Liver (tissue), 9 donors: ENCODE measurements around the gene CORO2B. TPM values are rescaled to one million over a fixed set of nuclear protein-coding genes. Genes with fewer than 3 reads are reported as not detected.

Experiments used
- DNase-seq: peaks from one replicate; pipeline ENCODE4 v3.0.0-alpha.2; 2017; ENCODE audit warnings: low spot score
- H3K27ac ChIP-seq, 2 donors: one replicate each; pipeline ENCODE4 v1.7.0; 2013; ENCODE audit warnings: inconsistent platforms in 2 of 2, low read length in 2 of 2, control low read depth in 1 of 2, low read depth in 1 of 2, mild to moderate bottlenecking in 1 of 2
- H3K27me3 ChIP-seq, 4 donors: one replicate each; pipeline versions ENCODE4 v1.6.1 to v1.7.0; 2013; ENCODE audit warnings: low read length in 3 of 4, inconsistent platforms in 1 of 4, mild to moderate bottlenecking in 1 of 4, moderate library complexity in 1 of 4; ENCODE audit not compliant: control insufficient read depth in 4 of 4, insufficient read depth in 4 of 4
- H3K36me3 ChIP-seq, 4 donors: one replicate each; pipeline versions ENCODE4 v1.6.1 to v1.7.0; 2013; ENCODE audit warnings: low read length in 3 of 4, mild to moderate bottlenecking in 3 of 4, low read depth in 1 of 4, moderate library complexity in 1 of 4; ENCODE audit not compliant: control insufficient read depth in 4 of 4, insufficient read depth in 3 of 4
- H3K4me1 ChIP-seq, 4 donors: one replicate each; pipeline versions ENCODE4 v1.6.1 to v1.7.0; 2013; ENCODE audit warnings: low read length in 3 of 4, mild to moderate bottlenecking in 3 of 4, moderate library complexity in 1 of 4; ENCODE audit not compliant: control insufficient read depth in 4 of 4, insufficient read depth in 4 of 4
- H3K4me3 ChIP-seq, 3 donors: one replicate each; pipeline versions ENCODE4 v1.6.1 to v1.7.0; 2013; ENCODE audit warnings: low read length in 3 of 3, control low read depth in 1 of 3, low read depth in 1 of 3, mild to moderate bottlenecking in 1 of 3
- H3K9ac ChIP-seq, 2 donors: one replicate each; pipeline ENCODE4 v1.7.0; 2013; ENCODE audit warnings: low read length in 2 of 2, mild to moderate bottlenecking in 2 of 2, moderate library complexity in 2 of 2, control low read depth in 1 of 2, low read depth in 1 of 2
- H3K9me3 ChIP-seq, 4 donors: one replicate each; pipeline versions ENCODE4 v1.6.1 to v1.7.0; 2013; ENCODE audit warnings: low read length in 3 of 4; ENCODE audit not compliant: control insufficient read depth in 4 of 4
- EGR1 ChIP-seq, 2 donors: IDR thresholded peaks; 2 replicates each; pipeline ENCODE4 v1.6.1; 2016 to 2018; ENCODE audit warnings: antibody characterized with exemption in 2 of 2, low read depth in 2 of 2
- FOXA1 ChIP-seq: IDR thresholded peaks from 2 replicates; pipeline ENCODE4 v1.6.1; 2016; ENCODE audit warnings: antibody characterized with exemption
- FOXA2 ChIP-seq: IDR thresholded peaks from 2 replicates; pipeline ENCODE4 v1.6.1; 2016; ENCODE audit warnings: antibody characterized with exemption
- HNF4G ChIP-seq: IDR thresholded peaks from 2 replicates; pipeline ENCODE4 v1.6.1; 2016; ENCODE audit warnings: antibody characterized with exemption
- JUND ChIP-seq, 2 donors: IDR thresholded peaks; 2 replicates each; pipeline ENCODE4 v1.6.1; 2016; ENCODE audit warnings: antibody characterized with exemption in 2 of 2
- RAD21 ChIP-seq, 2 donors: IDR thresholded peaks; 2 replicates each; pipeline ENCODE4 v1.6.1; 2016; ENCODE audit warnings: antibody characterized with exemption in 2 of 2, mild to moderate bottlenecking in 2 of 2
- SP1 ChIP-seq: IDR thresholded peaks from 2 replicates; pipeline ENCODE4 v1.6.1; 2018; ENCODE audit warnings: antibody characterized with exemption, mild to moderate bottlenecking
- TAF1 ChIP-seq: conservative IDR thresholded peaks from 2 replicates; pipeline ENCODE4 v1.6.1; 2016; ENCODE audit warnings: antibody characterized with exemption, mild to moderate bottlenecking
- YY1 ChIP-seq: IDR thresholded peaks from 2 replicates; pipeline ENCODE4 v1.6.1; 2016; ENCODE audit warnings: antibody characterized with exemption, mild to moderate bottlenecking
- WGBS: extraction: QIAGEN DNeasy Blood & Tissue Kit; methylation state at CpG from one replicate; pipeline ENCODE4 v1.1.7; 2013; 5-methylcytosine and 5-hydroxymethylcytosine counted together
- polyA plus RNA-seq, 2 donors: library from polyadenylated mRNA; stranded (reverse) in 1 of 2; unstranded in 1 of 2; fragments of 200-250 nt in 1 of 2; fragments of >200 nt in 1 of 2; fragmentation: Nextera tagmentation in 1 of 2; extraction: Ambion mirVana in 1 of 2; gene quantifications; one replicate each; pipeline versions ENCODE4 v1.2.1 to v1.2.3, GENCODE V29; 2013 to 2015
- total RNA-seq, 2 donors: library from RNA; depleted of rRNA; stranded (reverse); fragments of >200 nt; gene quantifications; one replicate each; pipeline ENCODE4 v1.2.3, GENCODE V29; 2014
- TF ChIP-seq, protein P1 (sequence below): IDR thresholded peaks from 2 replicates; pipeline ENCODE4 v1.6.1; 2016; ENCODE audit warnings: antibody characterized with exemption, mild to moderate bottlenecking
- TF ChIP-seq, protein P2 (sequence below): IDR thresholded peaks from 2 replicates; pipeline ENCODE4 v1.6.1; 2016; ENCODE audit warnings: antibody characterized with exemption
- TF ChIP-seq, protein P3 (sequence below): fragments of 150-350 bp; IDR thresholded peaks from 2 replicates; pipeline ENCODE4 v1.5.1; 2017; ENCODE audit warnings: improper control_type of control experiment, low read depth, low read length; ENCODE audit not compliant: missing input control
- donor health status: healthy.
- donor health status: healthy.
- donor health status: healthy.
- donor health status: healthy.
- donor health status: healthy.

The CORO2B gene
- total and polyA plus RNA-seq, 4 donors, result 0.15 to 0.65 (median 0.52) TPM

DNA sequence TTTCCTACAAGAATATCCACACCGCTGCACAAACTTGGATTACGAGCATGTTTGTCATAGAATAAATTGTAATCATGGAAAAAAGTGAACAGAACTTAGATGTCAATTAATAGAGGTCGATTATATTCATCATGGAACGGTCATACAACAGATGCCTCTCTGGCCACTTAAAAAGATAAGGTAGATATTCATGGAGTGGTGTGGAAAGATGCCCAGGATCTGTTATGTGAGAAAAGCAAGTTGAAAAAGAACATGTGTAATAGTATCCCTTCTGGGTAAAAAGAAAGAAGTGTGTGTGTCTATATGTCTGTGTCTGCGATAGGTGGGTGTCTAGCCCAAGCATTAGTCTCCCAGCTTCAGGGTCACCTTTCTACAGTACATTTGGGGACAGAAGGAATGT is 128.6 kb downstream of the CORO2B start:
- no peak for DNase-seq
- Histone ChIP-seq H3K27ac (no peak overlapping the region), H3K9ac (no peak overlapping the region), H3K27me3 (no peaks in the 10 kb centered on the region), H3K4me1 (peaks cover 0 to 3% (median 0%) of the 10 kb centered on the region in 4 donors), H3K9me3 (no peaks in the 10 kb centered on the region), H3K4me3 (no peak overlapping the region), H3K36me3 (no peaks in the 10 kb centered on the region)
- TF ChIP-seq, protein P1, sequence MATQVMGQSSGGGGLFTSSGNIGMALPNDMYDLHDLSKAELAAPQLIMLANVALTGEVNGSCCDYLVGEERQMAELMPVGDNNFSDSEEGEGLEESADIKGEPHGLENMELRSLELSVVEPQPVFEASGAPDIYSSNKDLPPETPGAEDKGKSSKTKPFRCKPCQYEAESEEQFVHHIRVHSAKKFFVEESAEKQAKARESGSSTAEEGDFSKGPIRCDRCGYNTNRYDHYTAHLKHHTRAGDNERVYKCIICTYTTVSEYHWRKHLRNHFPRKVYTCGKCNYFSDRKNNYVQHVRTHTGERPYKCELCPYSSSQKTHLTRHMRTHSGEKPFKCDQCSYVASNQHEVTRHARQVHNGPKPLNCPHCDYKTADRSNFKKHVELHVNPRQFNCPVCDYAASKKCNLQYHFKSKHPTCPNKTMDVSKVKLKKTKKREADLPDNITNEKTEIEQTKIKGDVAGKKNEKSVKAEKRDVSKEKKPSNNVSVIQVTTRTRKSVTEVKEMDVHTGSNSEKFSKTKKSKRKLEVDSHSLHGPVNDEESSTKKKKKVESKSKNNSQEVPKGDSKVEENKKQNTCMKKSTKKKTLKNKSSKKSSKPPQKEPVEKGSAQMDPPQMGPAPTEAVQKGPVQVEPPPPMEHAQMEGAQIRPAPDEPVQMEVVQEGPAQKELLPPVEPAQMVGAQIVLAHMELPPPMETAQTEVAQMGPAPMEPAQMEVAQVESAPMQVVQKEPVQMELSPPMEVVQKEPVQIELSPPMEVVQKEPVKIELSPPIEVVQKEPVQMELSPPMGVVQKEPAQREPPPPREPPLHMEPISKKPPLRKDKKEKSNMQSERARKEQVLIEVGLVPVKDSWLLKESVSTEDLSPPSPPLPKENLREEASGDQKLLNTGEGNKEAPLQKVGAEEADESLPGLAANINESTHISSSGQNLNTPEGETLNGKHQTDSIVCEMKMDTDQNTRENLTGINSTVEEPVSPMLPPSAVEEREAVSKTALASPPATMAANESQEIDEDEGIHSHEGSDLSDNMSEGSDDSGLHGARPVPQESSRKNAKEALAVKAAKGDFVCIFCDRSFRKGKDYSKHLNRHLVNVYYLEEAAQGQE, result no peak
- TF ChIP-seq JUND (IDR thresholded peaks at IDR 0.05), result no peak
- WGBS, result 60% methylated on average over 5 of the region's 5 CpGs

DNA sequence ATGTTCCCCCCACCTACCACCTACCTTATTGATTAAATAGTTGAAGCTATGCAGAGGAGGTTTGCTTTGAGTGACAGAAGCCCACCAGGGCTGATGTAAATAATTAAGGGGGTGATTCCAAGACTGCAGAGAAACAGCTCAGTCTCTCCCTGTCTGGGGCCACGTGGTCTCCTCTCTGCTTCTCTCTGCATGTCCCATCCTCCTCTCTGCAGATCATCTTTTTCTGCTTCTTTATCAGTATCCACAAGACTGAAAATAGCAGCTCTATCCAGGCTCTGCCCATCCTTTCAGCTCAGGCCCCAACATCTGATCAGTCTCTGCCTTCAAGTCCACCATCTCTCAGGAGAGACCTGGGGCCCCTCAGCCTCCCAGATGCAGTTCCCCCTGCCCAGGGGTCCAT is 131.1 kb downstream of the CORO2B start:
- Histone ChIP-seq H3K27ac (no peak overlapping the region), H3K9ac (no peak overlapping the region), H3K36me3 (no peaks in the 10 kb centered on the region), H3K4me3 (no peak overlapping the region), H3K9me3 (no peaks in the 10 kb centered on the region), H3K27me3 (no peaks in the 10 kb centered on the region), H3K4me1 (no peaks in the 10 kb centered on the region)
- DNase-seq, result no peak
- WGBS, result 67% methylated on average over 1 of the region's 1 CpG
- TF ChIP-seq TAF1, result no peak
- TF ChIP-seq, protein P1, result no peak
- TF ChIP-seq FOXA2, result no peak
- no peak for TF ChIP-seq HNF4G
- no peak for TF ChIP-seq SP1
- no peak for TF ChIP-seq YY1
- no peak for TF ChIP-seq EGR1 (IDR thresholded peaks at IDR 0.05; ENCODE audit: low read depth in 2 of 2)
- TF ChIP-seq FOXA1, result no peak
- TF ChIP-seq, protein P2, sequence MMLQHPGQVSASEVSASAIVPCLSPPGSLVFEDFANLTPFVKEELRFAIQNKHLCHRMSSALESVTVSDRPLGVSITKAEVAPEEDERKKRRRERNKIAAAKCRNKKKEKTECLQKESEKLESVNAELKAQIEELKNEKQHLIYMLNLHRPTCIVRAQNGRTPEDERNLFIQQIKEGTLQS, result no peak
- TF ChIP-seq RAD21 (IDR thresholded peaks at IDR 0.05), result no peak
- TF ChIP-seq, protein P3, sequence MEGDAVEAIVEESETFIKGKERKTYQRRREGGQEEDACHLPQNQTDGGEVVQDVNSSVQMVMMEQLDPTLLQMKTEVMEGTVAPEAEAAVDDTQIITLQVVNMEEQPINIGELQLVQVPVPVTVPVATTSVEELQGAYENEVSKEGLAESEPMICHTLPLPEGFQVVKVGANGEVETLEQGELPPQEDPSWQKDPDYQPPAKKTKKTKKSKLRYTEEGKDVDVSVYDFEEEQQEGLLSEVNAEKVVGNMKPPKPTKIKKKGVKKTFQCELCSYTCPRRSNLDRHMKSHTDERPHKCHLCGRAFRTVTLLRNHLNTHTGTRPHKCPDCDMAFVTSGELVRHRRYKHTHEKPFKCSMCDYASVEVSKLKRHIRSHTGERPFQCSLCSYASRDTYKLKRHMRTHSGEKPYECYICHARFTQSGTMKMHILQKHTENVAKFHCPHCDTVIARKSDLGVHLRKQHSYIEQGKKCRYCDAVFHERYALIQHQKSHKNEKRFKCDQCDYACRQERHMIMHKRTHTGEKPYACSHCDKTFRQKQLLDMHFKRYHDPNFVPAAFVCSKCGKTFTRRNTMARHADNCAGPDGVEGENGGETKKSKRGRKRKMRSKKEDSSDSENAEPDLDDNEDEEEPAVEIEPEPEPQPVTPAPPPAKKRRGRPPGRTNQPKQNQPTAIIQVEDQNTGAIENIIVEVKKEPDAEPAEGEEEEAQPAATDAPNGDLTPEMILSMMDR, result no peak
- TF ChIP-seq JUND (IDR thresholded peaks at IDR 0.05), result no peak
